B cell (primary cell): ENCODE results near the gene NBPF1.
"Not testable (repeated sequence)": the region's sequence is repeated elsewhere in the genome, so short reads cannot be mapped to it uniquely, and the experiment has no call there.

ENCODE experiments used
- CTCF ChIP-seq: fragments of 200-600 bp; IDR thresholded peaks from one replicate; pipeline ENCODE4 v1.8.0; 2022; ENCODE audit warnings: antibody characterized with exemption, mild to moderate bottlenecking
- EZH2 ChIP-seq: IDR thresholded peaks from 2 replicates; pipeline ENCODE4 v1.6.1; 2012; ENCODE audit warnings: borderline replicate concordance, low read depth, mild to moderate bottlenecking, moderate library complexity, low read length; ENCODE audit not compliant: insufficient read depth, poor library complexity, severe bottlenecking

GRCh38 chr1:16519255-16519951, 94.0 kb downstream of the NBPF1 start:
- TF ChIP-seq CTCF, EZH2: not testable (repeated sequence)
